GM12801 (cell line): ENCODE measurements around the gene SLC17A1.

Experiments
- TF ChIP-seq, protein P1 (sequence below): IDR thresholded peaks from one replicate; pipeline ENCODE4 v1.5.1; 2011; ENCODE audit warnings: control low read depth; ENCODE audit not compliant: insufficient read length; ENCODE audit errors: extremely low read depth

The SLC17A1 gene

GRCh38 chr6:25851961-25852360, 20.1 kb upstream of the SLC17A1 start:
- TF ChIP-seq, protein P1, sequence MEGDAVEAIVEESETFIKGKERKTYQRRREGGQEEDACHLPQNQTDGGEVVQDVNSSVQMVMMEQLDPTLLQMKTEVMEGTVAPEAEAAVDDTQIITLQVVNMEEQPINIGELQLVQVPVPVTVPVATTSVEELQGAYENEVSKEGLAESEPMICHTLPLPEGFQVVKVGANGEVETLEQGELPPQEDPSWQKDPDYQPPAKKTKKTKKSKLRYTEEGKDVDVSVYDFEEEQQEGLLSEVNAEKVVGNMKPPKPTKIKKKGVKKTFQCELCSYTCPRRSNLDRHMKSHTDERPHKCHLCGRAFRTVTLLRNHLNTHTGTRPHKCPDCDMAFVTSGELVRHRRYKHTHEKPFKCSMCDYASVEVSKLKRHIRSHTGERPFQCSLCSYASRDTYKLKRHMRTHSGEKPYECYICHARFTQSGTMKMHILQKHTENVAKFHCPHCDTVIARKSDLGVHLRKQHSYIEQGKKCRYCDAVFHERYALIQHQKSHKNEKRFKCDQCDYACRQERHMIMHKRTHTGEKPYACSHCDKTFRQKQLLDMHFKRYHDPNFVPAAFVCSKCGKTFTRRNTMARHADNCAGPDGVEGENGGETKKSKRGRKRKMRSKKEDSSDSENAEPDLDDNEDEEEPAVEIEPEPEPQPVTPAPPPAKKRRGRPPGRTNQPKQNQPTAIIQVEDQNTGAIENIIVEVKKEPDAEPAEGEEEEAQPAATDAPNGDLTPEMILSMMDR = no peak

DNA sequence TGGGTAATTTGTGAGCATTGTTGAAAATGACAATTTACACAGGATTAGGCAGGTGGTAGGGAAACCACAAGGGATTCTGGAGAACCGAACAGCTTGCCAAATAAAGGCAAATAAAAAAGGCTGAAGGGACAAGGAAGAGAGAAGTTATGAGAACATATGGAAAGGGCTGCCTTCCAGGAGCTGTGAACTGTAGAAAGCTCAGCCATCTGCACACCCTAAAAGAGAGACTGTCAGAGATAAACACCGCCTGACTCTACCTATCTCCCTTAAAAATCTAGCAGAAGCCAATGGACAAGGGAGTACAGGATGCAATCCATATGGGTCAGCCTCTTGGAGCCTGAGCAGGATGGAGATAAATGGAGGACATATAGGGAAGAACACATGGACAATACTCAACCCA, 12.7 kb upstream of the SLC17A1 start:
- TF ChIP-seq, protein P1 = no peak

DNA sequence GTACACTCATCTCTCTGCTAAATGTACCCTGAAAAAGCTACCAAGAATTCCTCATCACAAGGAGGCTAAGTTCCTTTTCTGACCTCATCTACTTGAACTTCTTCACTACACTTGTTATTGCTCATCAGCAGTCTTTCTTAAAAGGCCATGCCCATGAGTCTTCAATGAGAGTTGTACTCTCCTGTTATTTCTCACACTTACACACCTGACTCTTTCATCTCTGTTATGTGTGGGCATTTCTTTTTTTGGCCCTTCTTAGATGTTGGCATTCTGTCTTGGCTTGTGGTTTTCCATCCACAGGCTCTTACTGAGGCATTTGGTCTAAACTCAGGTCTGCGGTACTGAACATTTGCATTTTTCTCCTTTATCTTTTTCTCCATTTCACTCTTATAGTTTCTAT, 10.7 kb upstream of the SLC17A1 start:
- TF ChIP-seq, protein P1 = no peak

DNA sequence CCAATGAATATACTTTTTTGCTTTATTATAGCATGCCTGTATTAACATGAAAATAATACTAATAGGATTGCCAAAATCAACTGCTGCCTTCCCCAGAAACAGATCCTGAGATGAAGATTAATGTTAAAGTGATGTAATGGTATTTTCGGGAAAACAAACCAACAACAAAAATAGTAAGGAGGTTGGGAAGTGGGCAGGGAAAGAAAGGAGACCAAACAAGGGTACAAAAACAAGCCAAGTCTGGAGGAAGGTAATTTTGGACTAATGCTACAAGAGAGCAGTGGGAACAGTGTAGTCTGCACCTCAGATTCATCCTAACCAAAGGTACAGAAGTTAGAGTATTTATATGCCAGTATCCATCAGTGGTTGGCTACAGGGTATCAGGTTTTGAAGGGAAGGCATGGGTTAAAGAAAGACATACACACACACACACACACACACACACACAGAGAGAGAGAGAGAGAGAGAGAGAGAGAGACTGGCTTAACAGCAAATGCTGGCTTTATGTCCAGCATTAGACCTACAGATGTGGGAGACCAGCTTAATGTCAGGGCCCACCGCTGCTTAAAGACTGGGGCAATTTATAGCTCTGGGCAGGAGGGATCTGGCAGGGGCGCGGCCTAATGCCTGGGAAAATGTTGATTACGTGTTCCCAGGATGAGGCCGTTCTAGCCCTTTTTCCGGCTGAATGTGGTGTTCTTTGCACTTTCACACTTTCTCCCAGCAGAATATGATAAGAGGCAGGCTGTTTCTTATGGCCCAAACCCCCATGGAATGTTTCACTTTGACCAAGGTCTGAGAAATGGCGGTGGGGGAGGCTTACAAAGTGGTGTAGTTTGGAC, 3.8 kb upstream of the SLC17A1 start:
- TF ChIP-seq, protein P1 = no peak

GRCh38 chr6:25834950-25835349, 3.1 kb upstream of the SLC17A1 start:
- TF ChIP-seq, protein P1 = no peak

DNA sequence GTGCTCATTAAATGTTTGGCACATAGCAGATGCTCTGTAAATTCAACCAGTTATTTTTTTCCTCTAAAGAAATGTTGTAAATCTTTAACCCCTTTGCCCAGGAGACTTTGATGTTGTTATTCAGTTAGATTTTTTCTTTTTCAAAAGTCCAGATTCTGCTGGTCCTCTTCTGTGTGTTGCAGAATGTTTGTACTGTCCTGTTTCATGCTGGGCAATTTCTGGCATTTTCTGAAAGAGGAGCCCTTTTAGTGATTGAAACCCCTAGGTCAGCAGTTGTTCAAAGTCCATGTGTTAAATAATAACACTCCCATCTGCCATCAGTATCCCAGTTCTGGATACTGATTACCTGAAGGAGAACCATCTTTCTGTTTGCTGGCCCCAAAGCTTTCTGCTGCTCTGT, 1.3 kb upstream of the SLC17A1 start:
- TF ChIP-seq, protein P1 = no peak

- TF ChIP-seq, protein P1 = no peak
Measured at GRCh38 chr6:25832670-25833069, 818 bp upstream of the SLC17A1 start.

DNA sequence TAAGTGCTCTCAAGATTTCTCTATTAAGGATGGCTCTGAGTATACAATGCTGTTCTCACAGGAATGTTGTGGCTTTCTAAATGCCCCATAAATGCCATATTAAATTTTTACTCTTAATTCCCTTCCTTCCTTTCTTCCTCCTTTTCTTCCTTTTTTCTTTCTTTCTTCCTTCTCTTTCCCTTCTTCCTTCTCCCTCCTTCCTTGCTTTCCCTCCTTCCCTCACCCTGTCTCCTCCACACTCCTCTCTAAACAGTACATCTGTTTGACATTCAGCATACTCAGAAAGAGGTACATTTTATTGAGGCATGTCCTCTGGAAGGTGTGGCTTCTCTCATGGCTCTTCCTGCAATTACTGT, 433 bp upstream of the SLC17A1 start:
- TF ChIP-seq, protein P1 = no peak
